Endothelial cell of umbilical vein (primary cell): ENCODE results near the gene ZNF441. TPM values are rescaled to one million over a fixed set of nuclear protein-coding genes. Genes with fewer than 3 reads are reported as not detected.
A peak's percentile ranks its signal among the peaks of the same experiment; 100 is the strongest.

Experiments
- BruUV-seq: library from RNA; stranded (reverse); fragments of 400-500 nt; replicated peaks from 2 replicates; lab custom pipeline; 2021; lab: Mats Ljungman, UMichigan
- CTCF ChIA-PET: fragments of 300-600, 350-600 bp; sonication (Branson Sonifier 250); formaldehyde crosslinking; loops from one replicate; lab custom pipeline; 2021; ENCODE audit warnings: antibody characterized with exemption, inconsistent platforms; lab: Charles Lee
- POLR2A ChIA-PET: fragments of 300-600, 350-600 bp; sonication (Branson Sonifier 250); formaldehyde crosslinking; loops from one replicate; lab custom pipeline; 2021; ENCODE audit warnings: antibody characterized with exemption, inconsistent platforms; lab: Charles Lee
- DNase-seq: peaks from one replicate; pipeline ENCODE4 v3.0.0-alpha.2; 2011; ENCODE audit warnings: low read depth, low spot score
- FAIRE-seq: peaks from 2 replicates; lab custom pipeline; 2011; peaks lifted over from hg19 to GRCh38; lab: Jason Lieb, UNC
- H2AFZ ChIP-seq: 2 replicates; pipeline ENCODE4 v1.6.0; 2012; ENCODE audit warnings: low read depth, low read length, control low read depth, inconsistent platforms
- H3K27ac ChIP-seq: 2 replicates; pipeline ENCODE4 v1.5.1; 2011; ENCODE audit warnings: low read depth, mild to moderate bottlenecking, control low read depth, low read length, moderate library complexity; ENCODE audit not compliant: insufficient read depth
- H3K27me3 ChIP-seq, 2 experiments: 2 replicates each; pipeline versions ENCODE4 v1.6.0 to v1.6.1; 2011; ENCODE audit warnings: low read length in 2 of 2, mixed read lengths in 1 of 2; ENCODE audit not compliant: control insufficient read depth in 2 of 2, insufficient read depth in 2 of 2
- H3K36me3 ChIP-seq, 2 experiments: 2 replicates in 1 of 2; 3 replicates in 1 of 2; pipeline ENCODE4 v1.5.1; 2011; ENCODE audit warnings: low read length in 2 of 2, mild to moderate bottlenecking in 1 of 2, moderate library complexity in 1 of 2; ENCODE audit not compliant: control insufficient read depth in 2 of 2, insufficient read depth in 2 of 2; ENCODE audit errors: extremely low read depth in 1 of 2
- H3K4me1 ChIP-seq: 3 replicates; pipeline ENCODE4 v1.5.1; 2011; ENCODE audit warnings: mild to moderate bottlenecking, low read length; ENCODE audit not compliant: control insufficient read depth, insufficient read depth; ENCODE audit errors: extremely low read depth
- H3K4me2 ChIP-seq: 2 replicates; pipeline ENCODE4 v1.6.1; 2011; ENCODE audit warnings: low read length, control low read depth, mixed read lengths; ENCODE audit not compliant: insufficient read depth
- H3K4me3 ChIP-seq, 3 experiments: fragments of 200-600 bp in 1 of 3; sonication (generic), shearing (Covaris generic) in 1 of 3; replicated peaks in 1 of 3; 2 replicates each; pipeline ENCODE4 v1.5.1; 2011 to 2016; ENCODE audit warnings: control low read depth in 3 of 3, low read length in 3 of 3, mild to moderate bottlenecking in 2 of 3, inconsistent platforms in 1 of 3, low read depth in 1 of 3, moderate library complexity in 1 of 3; ENCODE audit not compliant: insufficient read depth in 1 of 3
- H3K79me2 ChIP-seq: 2 replicates; pipeline ENCODE4 v1.6.0; 2012; ENCODE audit warnings: low read length, inconsistent platforms; ENCODE audit not compliant: control insufficient read depth, insufficient read depth
- H3K9ac ChIP-seq: replicated peaks from 2 replicates; pipeline ENCODE3; 2011; ENCODE audit warnings: low read length, control low read depth; ENCODE audit not compliant: insufficient read depth; ENCODE audit errors: extremely low read depth
- H3K9me1 ChIP-seq: replicated peaks from 3 replicates; pipeline ENCODE4 v1.6.0; 2011; ENCODE audit warnings: mild to moderate bottlenecking, low read length; ENCODE audit not compliant: control insufficient read depth, insufficient read depth; ENCODE audit errors: extremely low read depth
- H3K9me3 ChIP-seq: replicated peaks from 2 replicates; pipeline ENCODE4 v1.5.1; 2012; ENCODE audit warnings: low read length, inconsistent platforms; ENCODE audit not compliant: control insufficient read depth, insufficient read depth
- H4K20me1 ChIP-seq: replicated peaks from 2 replicates; pipeline ENCODE3; 2011; ENCODE audit warnings: mild to moderate bottlenecking, low read length; ENCODE audit not compliant: control insufficient read depth, insufficient read depth; ENCODE audit errors: extremely low read depth
- EZH2 ChIP-seq: IDR thresholded peaks from 2 replicates; pipeline ENCODE4 v1.6.1; 2012; ENCODE audit warnings: borderline replicate concordance, low read depth, mild to moderate bottlenecking, moderate library complexity, low read length, inconsistent platforms; ENCODE audit not compliant: severe bottlenecking
- FOS ChIP-seq: IDR thresholded peaks from 2 replicates; pipeline ENCODE4 v1.6.1; 2011; ENCODE audit warnings: mild to moderate bottlenecking, low read length, moderate library complexity, borderline replicate concordance; ENCODE audit not compliant: insufficient read depth
- GATA2 ChIP-seq: IDR thresholded peaks from 2 replicates; pipeline ENCODE4 v1.7.0; 2011; ENCODE audit warnings: low read depth, mild to moderate bottlenecking, moderate library complexity, mixed read lengths, low read length; ENCODE audit not compliant: insufficient read length, insufficient read depth
- JUN ChIP-seq: IDR thresholded peaks from 2 replicates; pipeline ENCODE4 v1.6.1; 2011; ENCODE audit warnings: borderline replicate concordance, low read depth; ENCODE audit not compliant: insufficient read length, insufficient read depth
- MYC ChIP-seq: IDR thresholded peaks from one replicate; pipeline ENCODE4 v1.6.1; 2011; ENCODE audit warnings: mild to moderate bottlenecking, low read depth, low read length
- POLR2A ChIP-seq: IDR thresholded peaks from 2 replicates; pipeline ENCODE4 v1.6.1; 2012; ENCODE audit warnings: low read depth, mild to moderate bottlenecking, control low read depth, low read length
- POLR2AphosphoS5 ChIP-seq: IDR thresholded peaks from 2 replicates; pipeline ENCODE4 v1.6.1; 2012; ENCODE audit warnings: low read depth, mild to moderate bottlenecking, control low read depth, low read length, moderate library complexity; ENCODE audit not compliant: insufficient read depth
- dilution Hi-C: fragments of 300-500 bp; cut with MboI; formaldehyde crosslinking; loops from one replicate; pipeline ENCODE4 v1.15.0; 2019; ENCODE audit warnings: low sequenced_read_pairs; ENCODE audit not compliant: extremely low pct_ligation_motif_present
- intact Hi-C: fragments of 100-400 bp; cut with micrococcal nuclease; formaldehyde crosslinking; loops from one replicate; pipeline ENCODE4 v1.10.0; 2022
- polyA plus RNA-seq, 4 experiments: library from polyadenylated mRNA; depleted of rRNA in 3 of 4; stranded (reverse) in 3 of 4; unstranded in 1 of 4; fragments of >200 nt; gene quantifications; 2 replicates each; pipeline versions ENCODE4 v1.2.1 to v1.2.3, GENCODE V29; 2011 to 2012; ENCODE audit warnings: missing spikeins in 1 of 4
- total RNA-seq: library from RNA; stranded (reverse); gene quantifications from 2 replicates; pipeline ENCODE4 v1.2.3, GENCODE V29; 2021
- TF ChIP-seq, protein P1 (sequence below): IDR thresholded peaks from 2 replicates; pipeline ENCODE4 v1.6.1; 2011; ENCODE audit not compliant: insufficient read depth, insufficient read length
- TF ChIP-seq, protein P2 (sequence below), 2 donors: IDR thresholded peaks; 1 replicate in 1 of 2; 2 replicates in 1 of 2; pipeline ENCODE4 v1.5.1; 2011; ENCODE audit warnings: low read length in 2 of 2, mild to moderate bottlenecking in 2 of 2, moderate library complexity in 2 of 2, control low read depth in 1 of 2, inconsistent platforms in 1 of 2, low read depth in 1 of 2; ENCODE audit not compliant: insufficient read depth in 1 of 2; ENCODE audit errors: extremely low read depth in 1 of 2

ZNF441 gene
- total and polyA plus RNA-seq, 2 donors (not counting 3 experiments of a cell fraction or from before 2014, with no cell fraction given) = 1.9 to 4.5 TPM

DNA sequence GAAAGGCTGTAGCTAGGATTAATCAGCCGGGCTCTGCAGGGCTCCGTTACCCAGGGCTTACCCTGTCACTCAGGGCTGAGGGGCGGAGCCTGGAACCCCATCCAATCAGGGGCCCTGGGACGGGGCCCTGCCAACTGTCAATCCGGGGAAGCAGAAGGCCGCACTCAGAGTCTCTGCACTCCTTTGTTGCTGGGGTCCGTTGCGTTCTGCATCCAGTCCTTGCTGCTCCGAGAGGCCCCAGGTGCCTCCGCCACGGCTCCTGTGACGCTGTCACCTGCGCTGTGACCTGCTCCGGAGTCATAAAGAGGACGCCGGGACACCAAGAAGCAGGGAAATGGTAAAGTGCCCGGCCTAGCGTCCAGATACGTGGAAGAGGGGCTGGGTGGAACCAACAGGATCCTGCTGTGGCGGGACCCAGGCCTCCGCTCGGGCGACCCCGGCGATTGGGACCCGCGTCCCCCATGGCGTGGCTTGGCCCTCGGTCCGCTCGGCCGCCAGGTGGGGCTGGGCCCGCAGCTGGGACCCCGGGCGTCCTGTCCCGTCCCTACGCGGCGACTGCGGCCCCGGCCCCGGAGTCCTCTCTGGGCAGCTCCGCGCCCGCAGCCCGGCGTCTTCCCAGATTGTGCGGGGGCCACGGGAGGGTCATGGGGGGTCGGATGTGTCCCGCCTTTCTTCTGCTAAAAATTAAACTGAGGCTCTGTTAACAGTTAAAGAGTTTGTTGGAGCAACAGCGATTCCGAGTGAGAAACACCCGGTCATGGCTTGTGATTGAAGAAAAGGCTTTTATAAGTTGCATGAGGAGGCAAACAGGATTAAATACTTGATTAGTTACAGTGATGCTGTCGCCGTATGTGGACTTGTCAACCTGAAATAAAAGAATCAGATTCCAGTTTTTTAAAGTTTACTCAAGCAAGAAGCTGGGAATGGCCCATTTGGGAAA lies 31.9 kb downstream of the ZNF441 start, which contains the start of gene ZNF491:
Gene ZNF491 (plus strand): TSS at position 133 of the 940 bp plus-strand sequence. CDS start 7,431 bp downstream, outside the sequence.
- H3K79me2 ChIP-seq = no peaks in the 10 kb centered on the region
- H3K4me2 ChIP-seq = peak within 1 kb of the TSS; percentile 76
- no peaks in the 10 kb centered on the region for H4K20me1 ChIP-seq
- dilution Hi-C loops (no loop called here), intact Hi-C loops (loop anchor here (1.0 to 5.0 kb wide), 4 partner anchors 14 to 342 kb away; partner anchors contain the start of genes ZNF20 and ZNF700)
- H3K4me3 ChIP-seq = peak within 1 kb of the TSS; percentile 39 to 75 (median 62)
- no peaks in the 10 kb centered on the region for H3K27me3 ChIP-seq
- DNase-seq (peak; percentile 83), FAIRE-seq (peak; percentile 84)
- TF ChIP-seq FOS = no peak
- TF ChIP-seq POLR2AphosphoS5 = no peak
- TF ChIP-seq, protein P1, sequence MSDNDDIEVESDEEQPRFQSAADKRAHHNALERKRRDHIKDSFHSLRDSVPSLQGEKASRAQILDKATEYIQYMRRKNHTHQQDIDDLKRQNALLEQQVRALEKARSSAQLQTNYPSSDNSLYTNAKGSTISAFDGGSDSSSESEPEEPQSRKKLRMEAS = no peak
- TF ChIP-seq POLR2A = peak; percentile 52
- TF ChIP-seq JUN = no peak
- no peak for TF ChIP-seq MYC
- TF ChIP-seq, protein P2, sequence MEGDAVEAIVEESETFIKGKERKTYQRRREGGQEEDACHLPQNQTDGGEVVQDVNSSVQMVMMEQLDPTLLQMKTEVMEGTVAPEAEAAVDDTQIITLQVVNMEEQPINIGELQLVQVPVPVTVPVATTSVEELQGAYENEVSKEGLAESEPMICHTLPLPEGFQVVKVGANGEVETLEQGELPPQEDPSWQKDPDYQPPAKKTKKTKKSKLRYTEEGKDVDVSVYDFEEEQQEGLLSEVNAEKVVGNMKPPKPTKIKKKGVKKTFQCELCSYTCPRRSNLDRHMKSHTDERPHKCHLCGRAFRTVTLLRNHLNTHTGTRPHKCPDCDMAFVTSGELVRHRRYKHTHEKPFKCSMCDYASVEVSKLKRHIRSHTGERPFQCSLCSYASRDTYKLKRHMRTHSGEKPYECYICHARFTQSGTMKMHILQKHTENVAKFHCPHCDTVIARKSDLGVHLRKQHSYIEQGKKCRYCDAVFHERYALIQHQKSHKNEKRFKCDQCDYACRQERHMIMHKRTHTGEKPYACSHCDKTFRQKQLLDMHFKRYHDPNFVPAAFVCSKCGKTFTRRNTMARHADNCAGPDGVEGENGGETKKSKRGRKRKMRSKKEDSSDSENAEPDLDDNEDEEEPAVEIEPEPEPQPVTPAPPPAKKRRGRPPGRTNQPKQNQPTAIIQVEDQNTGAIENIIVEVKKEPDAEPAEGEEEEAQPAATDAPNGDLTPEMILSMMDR (IDR thresholded peaks at IDR 0.05; ENCODE audit: extremely low read depth in 1 of 2, insufficient read depth in 1 of 2, low read depth in 1 of 2, low read length in 2 of 2) = peak; percentile 13 to 21
- TF ChIP-seq EZH2 = peak; percentile 35
- no peak for TF ChIP-seq GATA2
- ChIA-PET POLR2A (no interaction called here), CTCF (interaction anchor here (0.6 to 2.2 kb wide), 20 partner anchors 13 to 873 kb away, joined by 3 to 74 read pairs (median 6); partner anchors contain the start of genes ZNF20, ZNF441, ZNF700 and ZNF823)
- H3K4me1 ChIP-seq = peaks cover 7% of the 10 kb centered on the region
- no TSS peak for BruUV-seq
- H2AFZ ChIP-seq = peak within 1 kb of the TSS; percentile 99
- no peaks in the 10 kb centered on the region for H3K9me1 ChIP-seq
- no peak within 1 kb of the TSS for H3K27ac ChIP-seq
- no peaks in the 10 kb centered on the region for H3K36me3 ChIP-seq
- H3K9ac ChIP-seq = peak within 1 kb of the TSS; percentile 70
- H3K9me3 ChIP-seq = no peaks in the 10 kb centered on the region
